Activated CD8-positive, alpha-beta memory T cell treated with anti-CD3 and anti-CD28 coated beads for 36 hours (primary cell): ENCODE results near the gene CFAP221. TPM values are rescaled to one million over a fixed set of nuclear protein-coding genes. Genes with fewer than 3 reads are reported as not detected.

Experiments
- CTCF ChIA-PET: fragments of 350-600 bp; sonication (Branson Sonifier 250); formaldehyde crosslinking; loops from one replicate; lab custom pipeline; 2021; ENCODE audit warnings: antibody characterized with exemption; lab: Charles Lee
- POLR2A ChIA-PET: fragments of 350-600 bp; sonication (Branson Sonifier 250); formaldehyde crosslinking; loops from one replicate; lab custom pipeline; 2021; ENCODE audit warnings: antibody characterized with exemption; lab: Charles Lee
- total RNA-seq, 2 experiments: library from RNA; stranded (reverse); gene quantifications; one replicate each; pipeline ENCODE4 v1.2.3, GENCODE V29; 2021

Gene CFAP221
- total RNA-seq, 2 experiments from 2014 or later, result not detected

DNA sequence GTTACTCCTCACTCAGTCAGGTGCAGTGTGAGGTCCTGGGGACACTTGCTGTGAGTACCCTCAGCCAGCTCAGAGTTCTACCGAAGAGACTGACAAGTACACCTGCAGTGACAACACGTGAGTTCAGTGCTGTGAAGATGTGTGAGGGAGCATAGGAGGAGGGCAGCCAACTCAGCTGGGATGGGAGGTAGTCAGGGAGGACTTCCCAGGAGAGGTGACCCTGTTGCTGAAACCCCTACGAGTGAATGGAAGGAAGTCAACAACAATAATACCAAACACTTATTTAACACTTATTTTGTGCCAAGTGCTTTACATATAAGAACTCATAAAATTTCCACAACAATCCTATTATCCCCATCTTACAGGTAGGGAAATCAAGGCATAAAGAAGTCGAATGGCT, 145.0 kb downstream of the CFAP221 start:
- ChIA-PET CTCF (no interaction called here), POLR2A (no interaction called here)

- ChIA-PET CTCF (interaction anchor here (1.6 kb wide), 1 partner anchor 10 kb away, joined by 4 read pairs; no protein-coding TSS in a partner anchor), POLR2A (no interaction called here)
These were observed 146.9 kb downstream of the CFAP221 start for GRCh38 chr2:119691189-119691588.

- CTCF ChIA-PET, result interaction anchor here (1.6 kb wide), 1 partner anchor 10 kb away, joined by 4 read pairs; no protein-coding TSS in a partner anchor
- POLR2A ChIA-PET, result no interaction called here
These were observed 147.5 kb downstream of the CFAP221 start for GRCh38 chr2:119691651-119692245.

GRCh38 chr2:119692310-119692709, 148.1 kb downstream of the CFAP221 start:
- POLR2A ChIA-PET, result no interaction called here
- CTCF ChIA-PET, result no interaction called here

DNA sequence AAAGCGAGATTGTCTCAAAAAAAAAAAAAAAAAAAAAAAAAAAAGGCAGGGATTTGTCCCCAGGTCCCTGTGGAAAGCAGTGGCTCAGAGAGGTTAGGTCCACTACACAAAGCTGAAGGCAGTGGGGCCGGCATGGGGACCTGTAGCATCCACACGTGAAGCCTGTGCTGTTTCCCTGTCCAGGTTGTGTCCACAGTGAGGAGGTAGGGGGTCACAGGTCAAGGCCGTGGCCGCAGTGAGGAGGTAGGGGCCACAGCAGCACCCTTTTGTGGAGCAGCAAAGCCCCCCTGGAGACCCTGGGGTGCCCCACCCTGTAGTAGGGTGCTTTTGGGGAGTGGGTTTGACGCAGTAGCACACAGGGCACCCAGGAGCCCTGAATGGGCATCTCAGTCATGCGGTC, 148.7 kb downstream of the CFAP221 start:
- ChIA-PET CTCF (no interaction called here), POLR2A (no interaction called here)

GRCh38 chr2:119693567-119693966, 149.3 kb downstream of the CFAP221 start:
- CTCF ChIA-PET, result no interaction called here
- POLR2A ChIA-PET, result no interaction called here

DNA sequence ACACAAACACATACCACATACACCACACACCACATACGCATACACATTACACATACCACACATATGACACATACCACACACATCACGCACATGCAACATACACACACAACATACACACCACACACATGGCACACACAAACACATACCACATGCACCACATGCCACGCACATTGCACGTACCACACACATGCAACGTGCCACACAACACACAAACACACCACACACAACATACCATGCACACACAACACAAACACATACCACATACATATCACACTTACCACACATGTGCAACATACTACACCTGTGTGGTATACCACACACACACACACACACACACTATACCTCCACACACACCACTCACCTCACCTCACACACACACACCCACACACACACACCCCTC, 149.7 kb downstream of the CFAP221 start:
- ChIA-PET POLR2A (no interaction called here), CTCF (no interaction called here)

DNA sequence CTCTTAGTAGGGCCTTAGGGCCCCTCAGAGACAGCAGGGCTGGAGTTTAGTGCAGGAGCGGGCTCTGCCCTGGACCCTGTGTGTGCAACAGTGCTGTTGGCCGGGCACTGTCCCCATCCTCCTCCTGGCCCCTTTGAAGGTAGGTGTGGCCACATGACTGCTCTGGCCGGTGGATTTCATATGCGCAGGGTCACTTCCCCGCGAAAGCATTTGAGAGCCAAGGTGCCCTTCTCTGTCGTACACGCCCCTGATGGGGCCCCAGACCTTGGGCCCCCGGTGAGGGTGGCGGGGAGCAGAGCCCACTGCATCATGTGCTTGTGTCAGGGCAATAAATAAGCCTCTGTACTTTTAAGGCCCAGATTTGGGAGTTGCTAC, 150.2 kb downstream of the CFAP221 start:
- ChIA-PET CTCF (no interaction called here), POLR2A (no interaction called here)

DNA sequence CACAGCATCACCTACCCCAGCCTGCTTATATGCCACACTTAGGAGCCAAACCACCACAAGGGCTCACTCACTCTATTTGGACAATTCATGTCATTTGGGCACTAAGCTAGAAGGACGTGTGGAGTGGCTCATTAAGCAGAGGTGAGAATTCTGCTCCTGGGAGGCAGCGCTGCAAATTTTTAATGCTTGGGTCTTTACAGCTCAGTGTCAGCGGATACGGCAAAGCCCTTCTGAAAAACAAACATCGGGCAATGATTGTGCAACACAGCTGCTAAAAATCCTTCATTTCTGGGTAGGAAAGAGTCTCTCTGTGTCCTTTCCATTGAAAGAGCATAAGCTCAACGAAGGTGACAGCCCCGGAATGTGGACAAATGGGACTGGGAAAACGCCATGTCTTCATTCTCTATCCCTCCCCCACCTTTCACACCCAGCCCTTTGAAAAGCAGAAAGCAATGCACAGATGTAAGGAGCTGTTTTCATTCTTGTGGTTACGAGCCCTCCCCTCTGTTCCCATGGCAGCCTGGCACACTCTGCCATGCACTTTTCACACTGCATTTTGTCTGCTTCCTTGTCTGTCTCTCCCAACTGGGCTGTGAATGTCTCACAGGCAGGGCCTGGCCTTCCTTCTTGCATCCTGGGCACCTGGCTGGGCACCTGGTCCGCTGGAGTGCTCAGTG, 150.7 kb downstream of the CFAP221 start:
- ChIA-PET CTCF (no interaction called here), POLR2A (no interaction called here)

DNA sequence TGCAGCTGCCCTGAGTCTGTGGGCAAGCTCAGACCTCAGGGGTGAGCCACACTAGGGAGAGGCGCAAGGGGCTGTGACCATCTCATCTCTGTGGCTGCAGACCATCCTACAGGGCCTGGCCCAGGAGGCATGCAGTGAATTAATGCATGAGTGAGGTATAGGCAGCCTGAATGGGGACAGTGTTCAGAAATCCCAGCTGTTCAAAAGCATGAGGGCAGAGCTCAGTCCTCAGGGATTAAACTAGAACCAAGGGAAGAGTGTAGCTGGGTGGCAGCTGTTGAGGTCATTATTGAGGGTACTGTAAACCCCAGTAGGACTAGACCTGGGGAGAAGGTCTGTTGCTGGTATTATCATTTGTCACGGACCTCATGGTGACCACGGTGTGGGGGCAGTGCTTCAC, 151.8 kb downstream of the CFAP221 start:
- ChIA-PET POLR2A (no interaction called here), CTCF (no interaction called here)

DNA sequence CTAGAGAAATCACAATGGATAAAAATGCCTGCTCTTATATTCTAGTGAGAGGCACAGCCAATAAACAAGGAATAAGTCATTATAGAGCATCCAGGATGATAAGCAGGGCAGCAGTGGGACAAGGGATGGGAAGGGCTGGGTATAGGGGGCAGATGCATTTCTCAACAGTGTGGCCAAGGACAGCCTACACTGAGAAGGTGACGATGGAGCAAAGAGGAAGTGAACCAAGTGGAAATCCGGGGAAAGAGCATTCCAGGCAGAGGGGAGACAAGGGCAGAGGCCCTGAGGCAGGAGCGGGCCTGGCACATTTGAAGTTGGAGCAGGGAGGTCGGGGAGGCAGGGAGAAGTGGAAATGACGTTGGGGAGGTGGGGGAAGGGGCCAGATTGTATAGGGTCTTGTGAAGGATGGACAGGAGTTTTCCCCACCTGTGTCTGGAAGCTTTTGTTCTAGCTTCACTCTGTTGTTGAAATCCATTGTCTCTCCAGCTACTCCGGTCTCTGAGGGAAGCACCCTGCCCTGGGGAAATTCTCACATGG, 152.3 kb downstream of the CFAP221 start:
- POLR2A ChIA-PET, result interaction anchor here (0.5 kb wide), 1 partner anchor 512 kb away, joined by 3 read pairs; no protein-coding TSS in a partner anchor
- CTCF ChIA-PET, result no interaction called here

DNA sequence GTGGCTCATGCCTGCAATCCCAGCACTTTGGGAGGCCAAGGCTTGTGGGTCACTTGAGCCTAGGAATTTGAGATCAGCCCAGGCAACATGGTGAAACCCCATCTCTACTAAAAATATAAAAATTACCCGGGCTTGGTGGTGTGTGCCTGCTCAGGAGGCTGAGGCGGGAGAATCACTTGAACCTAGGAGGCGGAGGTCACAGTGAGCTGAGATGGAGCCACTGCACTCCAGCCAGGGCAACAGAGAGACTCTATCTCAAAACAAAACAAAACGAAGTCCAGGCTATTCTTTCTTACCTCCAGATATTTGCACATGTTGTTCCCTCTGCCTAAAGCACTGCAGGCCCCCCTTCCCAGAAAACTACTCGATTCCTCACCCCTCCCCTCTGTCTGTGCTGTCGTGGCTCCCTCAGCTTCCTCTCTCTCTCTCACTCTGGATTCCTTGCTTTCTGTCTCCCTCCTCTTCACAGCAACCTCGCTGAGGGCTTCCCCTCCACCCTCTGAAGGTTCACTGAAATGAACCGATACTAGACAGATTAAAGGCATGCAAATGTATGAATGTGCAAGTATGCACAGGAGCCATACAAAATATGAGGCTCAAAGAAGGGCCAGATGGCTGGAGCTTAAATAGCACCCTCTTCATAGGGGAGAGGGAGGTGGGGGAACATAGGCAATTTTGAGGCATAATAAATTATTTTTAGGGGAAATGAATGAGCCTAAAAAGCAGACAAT, 153.2 kb downstream of the CFAP221 start:
- CTCF ChIA-PET, result no interaction called here
- POLR2A ChIA-PET, result no interaction called here

- ChIA-PET POLR2A (no interaction called here), CTCF (no interaction called here)
These were observed 154.0 kb downstream of the CFAP221 start for GRCh38 chr2:119698246-119698645.

DNA sequence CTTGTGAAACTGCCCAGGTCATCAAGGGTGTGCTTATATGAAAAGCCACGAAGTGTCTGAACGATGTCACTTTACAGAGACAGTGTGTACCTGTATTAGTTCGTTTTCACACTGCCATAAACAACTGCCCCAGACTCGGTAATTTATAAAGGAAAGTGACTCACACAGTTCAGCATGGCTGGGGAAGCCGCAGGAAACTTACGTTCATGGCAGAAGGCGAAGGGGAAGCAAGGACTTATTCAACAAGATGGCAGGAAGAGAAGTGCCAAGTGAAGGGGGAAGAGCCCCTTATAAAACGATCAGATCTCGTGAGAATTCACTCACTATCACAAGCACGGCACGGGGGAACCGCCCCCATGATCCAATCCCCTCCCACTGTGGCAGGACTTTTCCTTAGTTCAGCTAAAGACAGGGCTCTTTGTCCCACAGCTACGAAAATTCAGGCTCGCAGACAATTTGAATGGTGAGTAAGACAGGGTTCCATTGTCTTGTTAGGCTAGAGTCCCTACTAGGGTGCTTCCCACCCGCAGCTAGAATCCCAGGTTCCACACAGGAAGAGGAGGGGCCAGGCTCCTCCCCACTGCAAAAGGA, 154.9 kb downstream of the CFAP221 start:
- POLR2A ChIA-PET, result interaction anchor here (0.7 kb wide), 1 partner anchor 138 kb away, joined by 4 read pairs; no protein-coding TSS in a partner anchor
- CTCF ChIA-PET, result no interaction called here

DNA sequence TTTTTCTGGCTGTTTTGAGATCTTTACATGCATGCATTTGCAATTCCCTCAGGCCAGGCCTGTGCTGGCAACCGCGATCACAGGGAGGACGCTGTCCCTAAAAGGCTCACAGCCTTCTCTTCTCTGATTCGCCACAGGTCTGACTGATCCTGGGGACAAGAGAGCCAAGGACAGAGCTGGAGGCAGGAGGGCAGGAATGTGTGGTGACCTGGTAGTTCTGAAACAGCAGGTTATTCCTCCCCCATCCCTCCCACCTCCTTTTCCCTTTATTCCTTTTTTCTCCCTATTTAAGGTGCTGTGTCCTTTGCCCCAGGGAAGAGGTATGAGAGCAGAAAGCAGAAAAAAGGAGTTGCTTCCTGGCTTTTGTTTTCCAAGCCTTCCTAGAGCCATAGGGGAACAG, 156.6 kb downstream of the CFAP221 start:
- CTCF ChIA-PET, result no interaction called here
- POLR2A ChIA-PET, result no interaction called here

DNA sequence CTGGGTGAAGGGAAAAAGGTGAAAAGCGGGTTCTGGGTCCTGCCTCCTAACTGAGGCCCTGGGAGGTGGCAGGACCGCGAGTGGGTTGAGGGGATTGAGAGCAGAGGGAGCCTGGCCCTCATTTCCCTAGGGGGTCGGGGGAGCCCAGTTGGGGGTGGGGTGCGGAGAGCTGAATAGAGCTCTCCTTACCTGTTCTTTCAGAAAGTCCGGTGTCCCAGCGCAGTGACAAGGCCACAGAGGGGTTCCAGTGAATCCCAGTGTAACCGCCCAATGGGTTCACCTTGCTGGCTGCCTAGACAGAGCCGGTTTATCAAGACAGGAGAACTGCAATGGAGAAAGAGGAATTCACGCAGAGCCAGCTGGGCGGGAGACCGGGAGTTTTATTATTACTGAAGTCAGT, 157.1 kb downstream of the CFAP221 start:
- ChIA-PET POLR2A (no interaction called here), CTCF (no interaction called here)

DNA sequence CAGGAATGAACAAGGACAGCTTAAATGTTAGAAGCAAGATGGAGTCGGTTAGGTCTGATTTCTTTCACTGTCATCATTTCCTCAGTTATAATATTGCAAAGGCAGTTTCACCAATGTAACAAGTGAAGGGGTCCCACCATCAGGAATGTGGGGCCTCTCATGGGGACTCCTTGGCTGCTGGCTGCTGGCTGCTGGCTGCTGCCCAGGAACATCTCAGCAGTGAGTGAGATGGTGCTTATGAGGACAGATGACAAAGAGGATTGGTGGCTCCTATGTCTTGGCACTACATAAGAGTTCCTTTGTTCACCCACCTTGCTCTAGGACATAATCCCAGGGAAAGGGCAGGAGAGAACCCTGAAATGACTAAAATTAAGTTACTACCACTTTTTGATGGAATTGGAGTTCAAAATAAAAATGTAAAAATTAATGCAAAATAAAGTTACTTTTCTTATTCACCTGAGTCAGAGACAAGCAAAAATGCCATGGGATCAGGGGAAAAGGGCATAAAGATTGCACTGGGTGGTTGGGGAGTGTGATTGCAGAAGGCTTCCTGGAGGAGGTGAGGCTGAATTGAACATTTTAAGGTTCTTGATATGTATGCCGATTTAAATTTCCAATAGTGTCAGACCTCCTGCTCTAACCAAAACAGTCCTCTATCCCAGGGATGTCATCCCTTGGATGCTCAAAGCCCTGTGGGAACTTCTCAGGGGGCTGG, 158.1 kb downstream of the CFAP221 start:
- CTCF ChIA-PET, result interaction anchor here (0.7 to 3.4 kb wide), 5 partner anchors 46 to 476 kb away, joined by 3 to 19 read pairs (median 3); no protein-coding TSS in a partner anchor

GRCh38 chr2:119702918-119703401, 158.7 kb downstream of the CFAP221 start:
- POLR2A ChIA-PET, result interaction anchor here (0.6 kb wide), 1 partner anchor 123 kb away, joined by 8 read pairs; no protein-coding TSS in a partner anchor

More for the DNA sequence above, 158.1 kb downstream of the CFAP221 start:
- POLR2A ChIA-PET, result no interaction called here

DNA sequence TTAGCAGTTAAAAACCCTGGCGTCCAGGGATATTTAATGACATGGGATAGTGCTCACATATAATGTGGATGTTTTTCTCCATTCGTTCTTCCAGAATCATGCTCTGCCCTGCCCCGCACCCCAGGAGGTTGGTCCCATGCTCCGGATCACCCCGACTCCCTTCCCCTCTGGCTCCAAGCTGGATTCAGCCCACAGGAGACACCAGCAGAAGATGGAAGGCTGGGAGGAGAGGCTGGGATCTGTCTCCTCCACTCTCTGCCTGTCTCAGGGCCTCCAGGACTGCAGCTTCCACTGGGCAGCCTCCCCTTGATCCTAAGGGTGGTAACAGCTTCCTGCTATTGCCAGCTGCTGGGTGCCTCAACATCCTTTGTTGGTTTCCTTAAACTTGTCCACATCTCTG, 159.3 kb downstream of the CFAP221 start:
- POLR2A ChIA-PET, result interaction anchor here (0.6 to 1.3 kb wide), 3 partner anchors 25 to 122 kb away, joined by 3 to 8 read pairs (median 5); partner anchors contain the start of gene TMEM177
- CTCF ChIA-PET, result interaction anchor here (0.6 to 3.4 kb wide), 9 partner anchors 25 to 474 kb away, joined by 3 to 19 read pairs (median 3); no protein-coding TSS in a partner anchor

More at GRCh38 chr2:119702918-119703401, 158.7 kb downstream of the CFAP221 start:
- CTCF ChIA-PET, result interaction anchor here (0.6 to 3.4 kb wide), 9 partner anchors 25 to 475 kb away, joined by 3 to 19 read pairs (median 3); no protein-coding TSS in a partner anchor
